ENCODE data around the gene ATP8A2. TPM values are rescaled to one million over a fixed set of nuclear protein-coding genes. Genes with fewer than 3 reads are reported as not detected.

The ATP8A2 gene
- total RNA-seq, 1 donor from 2014 or later, result 0.27 TPM

GRCh38 chr13:25869941-25870340 is 498.2 kb downstream of the ATP8A2 start:
- peaks cover 67% of the 10 kb centered on the region for H3K27me3 ChIP-seq (ENCODE audit: low read depth)
- TF ChIP-seq CTCF (IDR thresholded peaks at IDR 0.05; ENCODE audit: borderline replicate concordance), result no peak
- intact Hi-C loops (cut with micrococcal nuclease), result no loop called here
- no peak overlapping the region for H3K27ac ChIP-seq (replicated peaks)
- H3K36me3 ChIP-seq, result no peaks in the 10 kb centered on the region
- no peak overlapping the region for H3K4me3 ChIP-seq
- H3K9me3 ChIP-seq (replicated peaks), result no peaks in the 10 kb centered on the region
- no peak for DNase-seq
- H3K4me1 ChIP-seq, result peaks cover 6% of the 10 kb centered on the region

GRCh38 chr13:25871389-25872125 is 499.8 kb downstream of the ATP8A2 start:
- no peaks in the 10 kb centered on the region for H3K36me3 ChIP-seq
- intact Hi-C loops (cut with micrococcal nuclease), result no loop called here
- H3K27ac ChIP-seq (replicated peaks), result no peak overlapping the region
- peaks cover 51% of the 10 kb centered on the region for H3K27me3 ChIP-seq (ENCODE audit: low read depth)
- no peak overlapping the region for H3K4me3 ChIP-seq
- H3K9me3 ChIP-seq (replicated peaks), result no peaks in the 10 kb centered on the region
- DNase-seq, result no peak
- TF ChIP-seq CTCF (IDR thresholded peaks at IDR 0.05; ENCODE audit: borderline replicate concordance), result no peak
- peaks cover 6% of the 10 kb centered on the region for H3K4me1 ChIP-seq

GRCh38 chr13:25872481-25873241 is 500.9 kb downstream of the ATP8A2 start:
- intact Hi-C loops (cut with micrococcal nuclease), result no loop called here
- Histone ChIP-seq H3K27ac (replicated peaks) (no peak overlapping the region), H3K9me3 (replicated peaks) (no peaks in the 10 kb centered on the region), H3K4me1 (peaks cover 6% of the 10 kb centered on the region), H3K27me3 (ENCODE audit: low read depth) (peaks cover 40% of the 10 kb centered on the region), H3K36me3 (no peaks in the 10 kb centered on the region), H3K4me3 (no peak overlapping the region)
- DNase-seq, result no peak
- no peak for TF ChIP-seq CTCF (IDR thresholded peaks at IDR 0.05; ENCODE audit: borderline replicate concordance)

GRCh38 chr13:25873242-25873612 is 501.5 kb downstream of the ATP8A2 start:
- no peak for TF ChIP-seq CTCF (IDR thresholded peaks at IDR 0.05; ENCODE audit: borderline replicate concordance)
- Histone ChIP-seq H3K4me3 (no peak overlapping the region), H3K4me1 (peaks cover 6% of the 10 kb centered on the region), H3K36me3 (no peaks in the 10 kb centered on the region), H3K27me3 (ENCODE audit: low read depth) (peaks cover 37% of the 10 kb centered on the region), H3K27ac (replicated peaks) (no peak overlapping the region), H3K9me3 (replicated peaks) (no peaks in the 10 kb centered on the region)
- DNase-seq, result no peak
- intact Hi-C loops (cut with micrococcal nuclease), result no loop called here

GRCh38 chr13:25874064-25874737 is 502.4 kb downstream of the ATP8A2 start:
- DNase-seq, result no peak
- no peak overlapping the region for H3K27ac ChIP-seq (replicated peaks)
- no peak for TF ChIP-seq CTCF (IDR thresholded peaks at IDR 0.05; ENCODE audit: borderline replicate concordance)
- H3K27me3 ChIP-seq (ENCODE audit: low read depth), result peaks cover 37% of the 10 kb centered on the region
- H3K36me3 ChIP-seq, result no peaks in the 10 kb centered on the region
- peaks cover 6% of the 10 kb centered on the region for H3K4me1 ChIP-seq
- intact Hi-C loops (cut with micrococcal nuclease), result no loop called here
- no peak overlapping the region for H3K4me3 ChIP-seq
- no peaks in the 10 kb centered on the region for H3K9me3 ChIP-seq (replicated peaks)

All from left ventricle myocardium inferior (tissue), 1 donor.